22Rv1 (cell line): ENCODE results near the gene ASB11.

ENCODE experiments used
- CTCF ChIP-seq: fragments of 450-650 bp; IDR thresholded peaks from 2 replicates; pipeline ENCODE4 v1.5.1; 2017; ENCODE audit warnings: mild to moderate bottlenecking
- ZFX ChIP-seq: fragments of 450-650 bp; IDR thresholded peaks from 2 replicates; pipeline ENCODE4 v1.6.1; 2017; ENCODE audit warnings: antibody characterized with exemption, borderline replicate concordance

- no peak for TF ChIP-seq CTCF
- TF ChIP-seq ZFX, result no peak
Measured at GRCh38 chrX:15310117-15310516, 5.3 kb downstream of the ASB11 start.
